ENCODE measurements around the gene CAV1.

CAV1 gene

GRCh38 chr7:116522247-116522646 is 2.6 kb upstream of the CAV1 start:
- peaks cover 11 to 15% of the 10 kb centered on the region in 2 donors for H3K4me1 ChIP-seq (ENCODE audit: control insufficient read depth in 2 of 2, insufficient read depth in 1 of 2, low read depth in 1 of 2, low read length in 2 of 2)
- H2BK15ac ChIP-seq (ENCODE audit: low read length) = no peak overlapping the region
- no peak overlapping the region for H3K14ac ChIP-seq (ENCODE audit: low read length)
- H3K27me3 ChIP-seq (ENCODE audit: control insufficient read depth in 3 of 3, insufficient read depth in 3 of 3, low read depth in 1 of 3, low read length in 3 of 3) = peaks cover 12 to 31% (median 24%) of the 10 kb centered on the region in 3 experiments
- no peak overlapping the region for H4K91ac ChIP-seq (ENCODE audit: low read depth, low read length, poor library complexity)
- H2AFZ ChIP-seq (ENCODE audit: low read length) = no peak overlapping the region
- no peak overlapping the region for H3K4me2 ChIP-seq (ENCODE audit: insufficient read depth, low read length, poor library complexity, severe bottlenecking)
- no peak overlapping the region for H2BK12ac ChIP-seq (ENCODE audit: low read length)
- H3K4ac ChIP-seq (ENCODE audit: low read length) = no peak overlapping the region
- H3K4me3 ChIP-seq (ENCODE audit: low read length in 2 of 2) = no peak overlapping the region
- no CpG with 5 or more reads among the region's 5 CpGs for WGBS, 2 donors (ENCODE audit: extremely low coverage in 2 of 2, insufficient read length in 2 of 2, insufficient replicate concordance in 1 of 2)
- no peak overlapping the region for H3K23ac ChIP-seq (ENCODE audit: low read depth, low read length, poor library complexity)
- no peak overlapping the region for H3K18ac ChIP-seq (ENCODE audit: low read length)
- no peak overlapping the region for H2AK5ac ChIP-seq (ENCODE audit: low read depth, low read length)
- DNase-seq (ENCODE audit: low spot score) = no peak
- no peaks in the 10 kb centered on the region for H3K79me1 ChIP-seq (ENCODE audit: low read depth, low read length)
- H3K9me3 ChIP-seq (replicated peaks in 1 of 2; ENCODE audit: control insufficient read depth in 2 of 2, insufficient read depth in 1 of 2, low read depth in 1 of 2, low read length in 2 of 2) = no peaks in the 10 kb centered on the region
- no peaks in the 10 kb centered on the region for H3K36me3 ChIP-seq (replicated peaks in 1 of 2; ENCODE audit: control insufficient read depth in 2 of 2, insufficient read depth in 2 of 2, low read length in 2 of 2)
- no peak overlapping the region for H2BK120ac ChIP-seq (ENCODE audit: low read depth, low read length)
- no peak overlapping the region for H2BK5ac ChIP-seq (ENCODE audit: low read length)
- no peak overlapping the region for H4K8ac ChIP-seq (ENCODE audit: low read depth, low read length)
- H3K27ac ChIP-seq (replicated peaks; ENCODE audit: low read length) = no peak overlapping the region
- no peak overlapping the region for H3K9ac ChIP-seq (ENCODE audit: low read depth, low read length, poor library complexity)

DNA sequence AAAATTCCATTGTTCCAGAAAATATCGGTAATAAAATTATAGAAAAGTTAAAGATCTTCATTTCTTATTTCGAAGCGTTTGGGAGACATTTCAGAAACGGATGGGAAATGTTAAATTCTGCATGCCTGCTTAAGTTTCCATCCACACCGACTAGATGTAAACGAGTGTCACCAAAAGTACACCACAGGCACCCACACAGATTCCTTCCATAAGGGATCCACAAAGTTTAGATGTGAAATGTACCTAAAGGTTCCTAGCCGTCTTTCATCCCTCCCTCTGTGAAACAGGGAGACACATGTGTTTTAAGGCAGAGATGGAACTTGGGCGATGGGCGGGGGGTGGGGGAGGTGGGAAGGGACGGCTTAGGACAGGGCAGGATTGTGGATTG is 621 bp upstream of the CAV1 start:
- WGBS, 2 donors (ENCODE audit: extremely low coverage in 2 of 2, insufficient read length in 2 of 2, insufficient replicate concordance in 1 of 2) = no CpG with 5 or more reads among the region's 10 CpGs
- Histone ChIP-seq H3K79me1 (ENCODE audit: low read depth, low read length) (no peaks in the 10 kb centered on the region), H4K91ac (ENCODE audit: low read depth, low read length, poor library complexity) (no peak overlapping the region), H2BK5ac (ENCODE audit: low read length) (no peak overlapping the region), H2AFZ (ENCODE audit: low read length) (peak overlapping the region; percentile 92), H3K4me2 (ENCODE audit: insufficient read depth, low read length, poor library complexity, severe bottlenecking) (peak overlapping the region; percentile 96), H3K18ac (ENCODE audit: low read length) (peak overlapping the region; percentile 1), H3K4ac (ENCODE audit: low read length) (no peak overlapping the region), H2AK5ac (ENCODE audit: low read depth, low read length) (no peak overlapping the region), H3K23ac (ENCODE audit: low read depth, low read length, poor library complexity) (no peak overlapping the region), H3K27me3 (ENCODE audit: control insufficient read depth in 3 of 3, insufficient read depth in 3 of 3, low read depth in 1 of 3, low read length in 3 of 3) (peaks cover 12 to 36% (median 27%) of the 10 kb centered on the region in 3 experiments), H3K4me3 (ENCODE audit: low read length in 2 of 2) (peak overlapping the region in 1 of 2 donors; percentile 74), H3K36me3 (replicated peaks in 1 of 2; ENCODE audit: control insufficient read depth in 2 of 2, insufficient read depth in 2 of 2, low read length in 2 of 2) (no peaks in the 10 kb centered on the region), H3K9me3 (replicated peaks in 1 of 2; ENCODE audit: control insufficient read depth in 2 of 2, insufficient read depth in 1 of 2, low read depth in 1 of 2, low read length in 2 of 2) (no peaks in the 10 kb centered on the region), H3K4me1 (ENCODE audit: control insufficient read depth in 2 of 2, insufficient read depth in 1 of 2, low read depth in 1 of 2, low read length in 2 of 2) (peaks cover 11 to 15% of the 10 kb centered on the region in 2 donors), H2BK12ac (ENCODE audit: low read length) (no peak overlapping the region), H4K8ac (ENCODE audit: low read depth, low read length) (no peak overlapping the region), H2BK15ac (ENCODE audit: low read length) (no peak overlapping the region), H3K27ac (replicated peaks; ENCODE audit: low read length) (no peak overlapping the region), H3K9ac (ENCODE audit: low read depth, low read length, poor library complexity) (peak overlapping the region; percentile 30), H3K14ac (ENCODE audit: low read length) (no peak overlapping the region), H2BK120ac (ENCODE audit: low read depth, low read length) (no peak overlapping the region)
- no peak for DNase-seq (ENCODE audit: low spot score)

- Histone ChIP-seq H3K4me1 (ENCODE audit: control insufficient read depth in 2 of 2, insufficient read depth in 1 of 2, low read depth in 1 of 2, low read length in 2 of 2) (peaks cover 11 to 15% of the 10 kb centered on the region in 2 donors), H3K23ac (ENCODE audit: low read depth, low read length, poor library complexity) (peak overlapping the region; percentile 96), H3K4ac (ENCODE audit: low read length) (no peak overlapping the region), H4K91ac (ENCODE audit: low read depth, low read length, poor library complexity) (no peak overlapping the region), H4K8ac (ENCODE audit: low read depth, low read length) (peak overlapping the region; percentile 26), H2BK120ac (ENCODE audit: low read depth, low read length) (peak overlapping the region; percentile 95), H2BK15ac (ENCODE audit: low read length) (peak overlapping the region; percentile 43), H3K9ac (ENCODE audit: low read depth, low read length, poor library complexity) (peak overlapping the region; percentile 80), H3K9me3 (replicated peaks in 1 of 2; ENCODE audit: control insufficient read depth in 2 of 2, insufficient read depth in 1 of 2, low read depth in 1 of 2, low read length in 2 of 2) (no peaks in the 10 kb centered on the region), H3K36me3 (replicated peaks in 1 of 2; ENCODE audit: control insufficient read depth in 2 of 2, insufficient read depth in 2 of 2, low read length in 2 of 2) (no peaks in the 10 kb centered on the region), H3K4me3 (ENCODE audit: low read length in 2 of 2) (peak overlapping the region; percentile 49 to 74), H3K4me2 (ENCODE audit: insufficient read depth, low read length, poor library complexity, severe bottlenecking) (peak overlapping the region; percentile 96), H2AFZ (ENCODE audit: low read length) (peak overlapping the region; percentile 92), H3K14ac (ENCODE audit: low read length) (no peak overlapping the region), H3K27me3 (ENCODE audit: control insufficient read depth in 3 of 3, insufficient read depth in 3 of 3, low read depth in 1 of 3, low read length in 3 of 3) (peaks cover 12 to 36% (median 27%) of the 10 kb centered on the region in 3 experiments), H3K27ac (replicated peaks; ENCODE audit: low read length) (no peak overlapping the region), H2BK12ac (ENCODE audit: low read length) (no peak overlapping the region), H2BK5ac (ENCODE audit: low read length) (no peak overlapping the region), H3K79me1 (ENCODE audit: low read depth, low read length) (no peaks in the 10 kb centered on the region), H3K18ac (ENCODE audit: low read length) (peak overlapping the region; percentile 77), H2AK5ac (ENCODE audit: low read depth, low read length) (peak overlapping the region; percentile 42)
- no CpG with 5 or more reads among the region's 36 CpGs for WGBS, 2 donors (ENCODE audit: extremely low coverage in 2 of 2, insufficient read length in 2 of 2, insufficient replicate concordance in 1 of 2)
- no peak for DNase-seq (ENCODE audit: low spot score)
Observed at GRCh38 chr7:116525298-116525912, 569 bp downstream of the CAV1 start.

DNA sequence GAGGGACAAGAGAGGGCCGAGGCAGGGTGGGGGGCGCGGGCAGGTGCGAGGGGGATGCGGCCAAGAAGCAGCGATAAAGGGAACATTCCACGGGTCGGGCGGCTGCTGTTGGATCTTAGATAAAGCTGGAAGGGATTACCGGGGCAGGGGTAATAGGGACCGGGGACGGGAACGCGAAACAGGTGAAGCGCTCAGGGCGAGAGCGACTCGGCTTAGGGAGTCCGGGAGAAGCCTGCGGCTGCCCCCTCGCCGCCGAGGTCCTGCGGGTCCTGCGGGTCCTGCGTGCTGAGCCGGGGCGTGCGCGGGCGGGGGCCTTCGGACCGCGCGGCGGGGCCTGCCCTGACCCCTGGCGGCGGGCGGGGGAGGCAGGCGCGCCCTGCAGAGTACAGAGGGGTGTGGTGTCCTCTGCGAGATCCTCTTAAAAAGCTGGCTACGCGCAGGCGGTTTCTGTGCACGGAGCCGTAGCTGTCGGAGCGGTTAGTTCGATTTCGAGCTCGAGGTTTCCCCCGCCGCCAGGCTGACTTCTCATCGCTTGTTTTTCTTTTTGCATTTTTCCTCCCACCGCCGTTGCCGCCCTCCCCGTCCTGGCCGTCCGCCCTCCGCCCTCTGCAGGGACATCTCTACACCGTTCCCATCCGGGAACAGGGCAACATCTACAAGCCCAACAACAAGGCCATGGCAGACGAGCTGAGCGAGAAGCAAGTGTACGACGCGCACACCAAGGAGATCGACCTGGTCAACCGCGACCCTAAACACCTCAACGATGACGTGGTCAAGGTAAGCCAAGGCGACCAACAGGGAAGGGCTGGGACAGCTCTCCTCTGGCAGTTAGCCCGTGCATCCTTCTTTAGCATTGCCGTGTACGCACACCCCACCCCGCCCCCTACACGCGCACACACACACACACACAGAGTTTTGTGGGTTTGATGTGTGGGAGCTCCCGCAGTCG is 1.4 kb downstream of the CAV1 start:
- Histone ChIP-seq H3K4me1 (ENCODE audit: control insufficient read depth in 2 of 2, insufficient read depth in 1 of 2, low read depth in 1 of 2, low read length in 2 of 2) (peaks cover 11 to 15% of the 10 kb centered on the region in 2 donors), H2BK5ac (ENCODE audit: low read length) (peak overlapping the region; percentile 77), H3K4me3 (ENCODE audit: low read length in 2 of 2) (peak overlapping the region; percentile 49 to 74), H2AFZ (ENCODE audit: low read length) (peak overlapping the region; percentile 92), H3K14ac (ENCODE audit: low read length) (peak overlapping the region; percentile 49), H4K91ac (ENCODE audit: low read depth, low read length, poor library complexity) (no peak overlapping the region), H3K18ac (ENCODE audit: low read length) (peak overlapping the region; percentile 89), H3K23ac (ENCODE audit: low read depth, low read length, poor library complexity) (peak overlapping the region; percentile 96), H3K4ac (ENCODE audit: low read length) (no peak overlapping the region), H3K79me1 (ENCODE audit: low read depth, low read length) (no peaks in the 10 kb centered on the region), H3K4me2 (ENCODE audit: insufficient read depth, low read length, poor library complexity, severe bottlenecking) (peak overlapping the region; percentile 96), H2AK5ac (ENCODE audit: low read depth, low read length) (peak overlapping the region; percentile 42), H3K9ac (ENCODE audit: low read depth, low read length, poor library complexity) (peak overlapping the region; percentile 85), H3K27me3 (ENCODE audit: control insufficient read depth in 3 of 3, insufficient read depth in 3 of 3, low read depth in 1 of 3, low read length in 3 of 3) (peaks cover 12 to 36% (median 27%) of the 10 kb centered on the region in 3 experiments), H4K8ac (ENCODE audit: low read depth, low read length) (peak overlapping the region; percentile 57), H2BK15ac (ENCODE audit: low read length) (peak overlapping the region; percentile 43), H3K9me3 (replicated peaks in 1 of 2; ENCODE audit: control insufficient read depth in 2 of 2, insufficient read depth in 1 of 2, low read depth in 1 of 2, low read length in 2 of 2) (no peaks in the 10 kb centered on the region), H3K36me3 (replicated peaks in 1 of 2; ENCODE audit: control insufficient read depth in 2 of 2, insufficient read depth in 2 of 2, low read length in 2 of 2) (no peaks in the 10 kb centered on the region), H3K27ac (replicated peaks; ENCODE audit: low read length) (no peak overlapping the region), H2BK120ac (ENCODE audit: low read depth, low read length) (peak overlapping the region; percentile 95), H2BK12ac (ENCODE audit: low read length) (no peak overlapping the region)
- no CpG with 5 or more reads among the region's 83 CpGs for WGBS, 2 donors (ENCODE audit: extremely low coverage in 2 of 2, insufficient read length in 2 of 2, insufficient replicate concordance in 1 of 2)
- peak; percentile 71 for DNase-seq (ENCODE audit: low spot score)

All from neuronal stem cell (in vitro differentiated cells).